ENCODE results near the gene NLRC5.

The NLRC5 gene

DNA sequence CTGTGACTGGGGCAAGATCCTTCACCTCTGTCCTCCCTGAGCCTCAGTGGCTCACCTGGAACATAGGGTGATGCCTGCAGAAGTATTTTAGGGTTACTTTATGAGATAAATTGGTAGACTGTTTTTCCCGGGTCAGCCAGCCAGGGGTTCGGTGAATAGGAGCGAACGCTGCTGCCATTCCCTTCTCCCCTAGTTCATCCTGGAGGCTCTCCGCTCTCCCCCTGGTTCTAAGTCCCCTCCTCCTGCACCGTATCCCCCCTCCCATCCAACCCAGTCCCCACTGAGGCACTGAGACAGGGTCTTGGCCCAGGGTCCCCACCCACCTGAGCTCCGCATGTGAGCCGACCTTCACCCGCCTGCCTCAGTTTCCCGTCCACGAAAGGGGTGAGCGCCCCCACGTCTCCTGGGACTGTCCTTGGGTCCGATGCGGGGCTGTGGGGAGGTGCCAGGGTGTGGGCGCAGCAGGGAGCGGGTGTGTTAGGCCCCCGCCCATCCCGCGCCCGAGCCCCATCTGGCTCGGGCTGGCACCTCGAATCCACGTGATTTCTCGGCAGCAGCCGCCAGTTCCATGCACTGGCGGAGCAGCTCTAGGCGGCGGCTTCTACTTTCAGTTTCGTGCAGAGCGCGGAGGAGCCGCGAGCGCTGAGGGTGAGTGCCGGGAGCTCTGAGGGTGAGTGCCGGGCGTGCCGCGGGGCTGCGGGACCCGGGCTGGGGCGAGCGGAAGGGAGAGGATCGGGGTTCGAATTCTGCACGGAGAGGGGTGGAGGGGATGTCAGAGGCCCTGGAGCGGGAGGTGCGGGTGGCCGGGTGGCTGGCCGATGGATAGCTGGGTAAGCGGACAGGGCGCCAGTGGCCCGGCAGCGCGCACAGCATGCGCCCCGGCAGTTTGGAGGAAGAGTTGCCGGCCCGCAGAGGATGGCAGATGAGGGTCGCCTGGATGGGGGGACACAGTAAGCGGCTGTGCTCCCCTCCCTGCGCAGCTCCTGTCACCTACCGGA is at the start of gene NLRC5:
Gene NLRC5 (plus strand): TSS at position 610 of the 998 bp plus-strand sequence. CDS start 31,156 bp downstream, outside the sequence.
- peak; percentile 34 for DNase-seq

DNA sequence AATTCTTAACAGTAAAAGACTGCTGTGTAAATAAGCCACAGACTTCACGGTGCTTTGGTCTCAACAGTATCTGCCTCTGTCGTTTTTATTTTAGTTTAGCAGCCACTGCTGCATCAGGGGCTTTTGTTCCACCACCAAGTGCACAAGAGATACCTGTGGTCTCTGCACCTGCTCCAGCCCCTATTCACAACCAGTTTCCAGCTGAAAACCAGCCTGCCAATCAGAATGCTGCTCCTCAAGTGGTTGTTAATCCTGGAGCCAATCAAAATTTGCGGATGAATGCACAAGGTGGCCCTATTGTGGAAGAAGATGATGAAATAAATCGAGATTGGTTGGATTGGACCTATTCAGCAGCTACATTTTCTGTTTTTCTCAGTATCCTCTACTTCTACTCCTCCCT is 49.6 kb upstream of the NLRC5 start:
- peak; percentile 87 for DNase-seq

DNA sequence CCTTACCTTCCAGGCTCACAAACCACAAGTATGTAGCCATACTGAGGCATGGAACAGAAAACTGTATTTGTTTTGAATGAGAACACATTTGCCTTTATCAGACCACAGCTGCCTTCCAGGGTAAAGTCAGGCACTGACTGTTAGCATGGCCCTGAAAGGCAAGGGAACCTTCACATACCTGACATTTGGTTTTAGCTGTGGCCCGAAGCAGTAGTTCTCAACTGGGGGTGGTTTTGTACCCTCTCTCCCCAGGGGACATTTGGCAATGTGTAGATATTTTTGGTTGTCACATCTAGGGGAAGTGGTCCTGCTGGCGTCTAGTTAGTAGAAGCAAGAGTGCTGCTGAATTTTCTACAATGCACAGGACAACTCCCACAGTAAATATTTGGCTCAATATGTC is 48.3 kb upstream of the NLRC5 start:
- no peak for DNase-seq

DNA sequence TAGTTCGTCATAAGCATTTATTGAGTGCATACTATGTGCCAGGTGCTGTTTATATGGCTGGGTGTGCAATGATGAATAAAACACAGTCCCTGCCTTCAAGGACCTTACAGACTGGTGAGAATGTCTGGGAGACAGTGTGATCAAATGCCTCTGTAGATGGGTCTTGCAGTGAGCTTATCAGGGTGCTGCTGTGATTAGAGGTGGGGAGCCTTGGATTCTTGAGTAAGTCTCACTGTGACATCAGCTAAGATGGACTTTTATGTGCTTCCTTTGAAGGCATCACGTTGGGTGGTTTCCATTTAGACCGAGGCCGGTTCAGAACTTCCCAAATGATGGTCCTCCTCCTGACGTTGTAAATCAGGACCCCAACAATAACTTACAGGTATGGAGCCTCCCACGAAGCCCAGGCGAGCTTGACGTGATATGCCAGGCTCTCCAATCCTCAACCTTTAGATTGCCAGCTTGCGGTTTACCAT is 47.5 kb upstream of the NLRC5 start:
- no peak for DNase-seq

- no peak for DNase-seq
These were observed 45.5 kb upstream of the NLRC5 start for GRCh38 chr16:56943761-56944375.

DNA sequence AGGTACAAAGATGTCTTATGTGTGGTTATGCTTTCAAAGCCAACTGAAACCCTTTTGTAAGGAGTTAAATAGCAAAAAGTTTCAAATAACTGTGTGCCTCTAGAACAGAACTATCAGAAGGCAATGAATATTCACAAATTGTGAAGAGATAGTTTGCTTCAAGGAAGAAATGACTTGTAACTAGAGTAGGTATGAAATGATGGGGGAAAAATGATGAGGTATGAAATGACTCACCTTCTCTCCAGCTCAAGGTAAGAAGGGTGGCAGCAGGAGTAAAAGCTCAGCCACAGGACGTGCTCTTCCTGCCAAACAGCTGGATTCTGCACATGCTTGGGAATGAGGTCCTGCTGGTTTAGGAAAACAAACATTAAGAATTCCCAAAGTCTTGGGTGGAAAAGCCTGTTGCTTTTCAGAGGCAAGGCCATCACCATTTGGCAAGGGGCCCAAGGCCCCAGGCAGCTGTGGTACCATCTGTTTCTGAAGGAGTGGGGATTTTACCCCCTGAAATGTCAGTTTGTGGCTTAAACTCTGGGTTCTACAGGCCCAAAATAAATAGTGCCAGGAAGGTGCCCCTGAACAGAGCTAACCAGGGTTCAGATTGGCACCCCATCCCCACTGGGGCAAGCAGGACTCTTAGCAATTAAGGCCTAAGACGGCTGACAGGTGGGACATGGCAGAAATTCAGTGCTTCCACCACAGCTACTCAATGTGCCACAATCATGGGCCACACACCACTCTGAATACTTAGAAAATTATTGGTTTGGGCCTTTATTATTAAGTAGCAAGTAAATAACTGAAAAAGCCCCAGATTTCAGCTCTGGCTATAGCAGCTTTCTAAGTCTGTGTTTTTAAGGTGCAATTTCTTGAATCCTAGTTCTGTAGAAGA is 44.2 kb upstream of the NLRC5 start:
- no peak for DNase-seq

DNA sequence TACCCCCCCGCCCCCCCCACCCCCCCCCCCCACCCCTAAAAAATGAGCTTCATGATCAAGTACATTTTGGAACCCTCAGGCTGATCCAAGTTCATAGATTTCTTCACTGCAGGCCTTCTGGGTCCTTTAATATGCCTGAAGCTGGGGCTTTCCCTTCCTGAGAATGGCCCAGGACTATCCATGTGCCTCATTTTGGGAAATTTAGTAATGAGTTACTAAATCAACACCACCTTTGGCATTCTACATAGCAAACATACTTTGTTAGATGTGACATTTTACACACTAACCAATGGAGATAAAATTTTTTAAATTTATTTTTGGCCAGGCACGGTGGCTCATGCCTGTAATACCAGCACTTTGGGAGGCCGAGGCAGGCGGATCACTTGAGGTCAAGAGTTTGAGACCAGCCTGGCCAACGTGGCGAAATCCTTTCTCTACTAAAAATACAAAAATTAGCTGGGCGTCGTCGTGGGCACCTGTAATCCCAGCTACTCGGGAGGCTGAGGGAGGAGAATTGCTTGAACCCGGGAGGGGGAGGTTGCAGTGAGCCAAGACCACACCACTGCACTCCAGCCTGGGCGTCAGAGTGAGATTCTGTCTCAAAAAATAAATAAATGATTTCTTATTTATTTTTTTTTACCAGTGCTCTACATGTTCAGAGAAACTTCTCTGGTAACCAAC is 43.4 kb upstream of the NLRC5 start:
- DNase-seq, result no peak

DNA sequence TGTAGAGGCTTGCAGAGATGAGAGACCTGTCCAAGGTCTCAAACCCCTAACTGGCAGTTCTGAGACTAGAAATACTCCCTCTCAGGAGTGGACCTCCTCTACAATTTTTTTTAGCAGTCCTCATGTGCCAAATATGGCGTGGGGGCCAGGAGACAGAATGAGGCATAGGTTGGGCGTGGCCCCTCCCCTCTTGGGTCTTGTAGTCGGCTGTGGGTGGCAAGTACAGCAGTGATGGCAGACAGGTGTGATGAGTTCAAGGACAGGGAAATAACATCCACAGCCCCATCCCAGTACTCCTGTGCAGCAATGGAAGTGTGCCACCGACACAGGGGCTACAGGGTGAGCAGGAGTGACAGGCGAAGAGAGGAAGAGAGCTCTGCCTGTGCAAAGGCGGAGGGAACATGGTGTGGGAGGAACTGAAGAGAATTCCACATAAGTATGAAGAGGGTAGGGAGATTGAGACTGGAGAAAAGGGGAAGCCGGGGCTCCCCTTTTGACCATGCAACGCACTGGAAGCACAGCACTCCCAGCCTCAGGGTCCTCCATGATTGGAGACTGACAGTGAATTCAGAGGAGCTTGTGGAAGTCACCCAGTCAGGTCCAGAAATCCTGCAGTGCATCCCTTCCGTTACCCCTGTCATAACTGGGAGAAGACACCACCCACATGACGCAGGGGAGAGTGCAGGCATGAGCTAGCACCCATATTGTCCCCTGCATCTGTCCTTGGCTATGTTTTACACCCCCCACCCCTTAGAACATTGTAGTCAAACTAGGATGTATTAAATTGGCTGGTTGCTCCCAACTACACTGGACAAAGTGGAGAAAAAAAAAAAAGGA is 42.4 kb upstream of the NLRC5 start:
- DNase-seq, result no peak

DNA sequence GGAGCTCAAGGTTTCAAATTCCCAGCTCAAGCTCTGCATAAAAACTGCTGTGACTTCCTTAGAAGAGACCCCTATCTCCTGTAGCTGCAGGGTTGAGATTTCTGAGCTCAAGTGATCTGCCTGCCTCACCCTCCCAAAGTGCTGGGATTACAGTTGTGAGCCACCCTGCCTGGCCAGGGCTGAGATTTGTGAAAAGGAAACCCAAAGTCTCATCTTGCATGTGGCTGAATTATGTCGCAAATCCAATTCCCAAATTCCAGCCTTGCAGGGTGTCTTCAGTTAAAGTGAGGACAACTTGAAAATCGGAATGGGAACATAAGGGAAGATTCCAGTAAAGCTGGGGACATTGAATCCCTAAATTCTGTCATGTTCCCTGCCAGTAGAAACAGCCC is 41.8 kb upstream of the NLRC5 start:
- DNase-seq, result no peak

- DNase-seq, result no peak
These were observed 41.1 kb upstream of the NLRC5 start for GRCh38 chr16:56948234-56948633.

DNA sequence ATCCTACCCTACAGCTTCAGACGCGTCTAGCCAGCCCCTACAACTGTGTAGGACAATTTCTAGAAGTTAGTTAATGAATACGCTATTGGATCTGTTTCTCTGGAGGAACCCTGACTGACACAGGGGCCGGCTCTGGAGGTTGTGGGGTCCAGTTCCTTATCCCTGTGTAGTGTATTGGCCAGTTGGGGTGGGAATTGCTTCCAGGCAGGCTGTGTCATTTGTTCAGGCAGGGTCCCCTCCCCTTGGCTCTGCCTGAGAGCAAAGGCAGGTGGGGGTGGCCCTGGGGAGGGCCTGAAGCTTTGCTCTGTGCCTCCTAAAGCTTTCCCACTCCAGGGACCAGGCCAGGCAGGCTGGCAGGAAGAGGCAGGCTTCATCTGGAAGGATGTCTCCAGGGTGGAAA is 39.3 kb upstream of the NLRC5 start:
- DNase-seq, result no peak

- no peak for DNase-seq
These were observed 38.9 kb upstream of the NLRC5 start for GRCh38 chr16:56950455-56950854.

GRCh38 chr16:56950881-56951771 is 38.2 kb upstream of the NLRC5 start:
- no peak for DNase-seq

GRCh38 chr16:56953006-56953405 is 36.4 kb upstream of the NLRC5 start:
- no peak for DNase-seq

GRCh38 chr16:56956076-56956475 is 33.3 kb upstream of the NLRC5 start:
- DNase-seq, result no peak

DNA sequence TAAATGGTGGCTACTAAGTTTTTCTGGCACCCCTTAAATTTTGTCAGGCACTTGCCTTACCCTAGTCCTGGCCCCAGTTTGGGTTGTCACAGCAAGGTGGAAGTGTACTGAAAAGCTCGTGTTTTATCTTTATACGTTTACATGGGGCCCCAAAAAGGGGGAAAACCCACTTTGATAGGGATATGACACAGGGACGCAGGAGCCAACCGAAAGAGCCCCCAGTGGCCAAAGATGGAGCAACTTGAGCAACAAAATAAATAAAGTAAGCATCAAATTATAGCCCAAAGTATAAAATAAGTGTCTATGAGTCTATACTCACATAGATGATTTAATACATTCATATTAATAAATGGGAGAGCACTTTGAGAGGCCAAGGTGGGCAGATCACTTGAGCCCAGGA is 32.6 kb upstream of the NLRC5 start:
- DNase-seq, result no peak

DNA sequence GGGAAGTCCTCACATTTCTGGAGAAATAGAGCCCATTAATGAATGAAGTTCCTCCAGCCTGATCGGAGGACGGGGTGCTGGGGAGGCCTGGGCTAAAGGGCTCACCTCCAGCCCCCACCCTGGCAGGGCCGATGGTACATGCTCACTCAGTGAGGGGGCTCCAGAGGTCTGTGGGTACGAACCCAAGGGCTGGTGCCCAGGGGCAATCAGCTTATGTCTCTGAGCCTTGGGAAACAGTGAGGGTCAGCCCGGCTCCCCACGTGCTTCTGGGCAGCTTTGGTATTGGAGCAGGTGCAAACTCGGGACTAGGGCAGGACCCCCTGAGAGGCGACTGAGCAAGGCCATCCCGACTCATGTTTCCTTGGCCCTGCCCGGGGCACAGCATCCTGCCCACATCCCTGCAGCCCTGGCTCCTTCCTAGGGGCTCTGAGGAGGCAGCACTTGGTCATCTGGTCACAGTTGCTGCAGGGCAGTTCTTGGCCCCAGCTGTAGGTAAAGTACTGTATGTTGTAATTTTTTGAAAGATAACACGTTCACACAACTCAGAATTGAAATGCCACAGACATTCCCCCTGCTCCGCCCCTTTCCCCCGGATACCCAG is 28.6 kb upstream of the NLRC5 start:
- DNase-seq, result no peak

GRCh38 chr16:56961386-56961785 is 28.0 kb upstream of the NLRC5 start:
- DNase-seq, result no peak

DNA sequence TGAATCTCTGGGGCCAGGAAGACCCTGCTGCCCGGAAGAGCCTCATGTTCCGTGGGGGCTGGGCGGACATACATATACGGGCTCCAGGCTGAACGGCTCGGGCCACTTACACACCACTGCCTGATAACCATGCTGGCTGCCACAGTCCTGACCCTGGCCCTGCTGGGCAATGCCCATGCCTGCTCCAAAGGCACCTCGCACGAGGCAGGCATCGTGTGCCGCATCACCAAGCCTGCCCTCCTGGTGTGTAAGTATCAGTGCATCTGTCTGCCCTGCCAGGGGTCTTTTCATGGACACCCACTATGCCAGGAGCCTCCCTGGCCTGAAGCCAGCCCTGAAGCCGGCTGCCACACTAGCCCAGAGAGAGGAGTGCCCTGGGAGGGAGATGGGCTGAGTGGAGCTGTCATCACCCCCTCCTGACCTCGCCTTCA is 27.5 kb upstream of the NLRC5 start, which contains the start of gene CETP:
Gene CETP (plus strand): TSS at position 100 of the 431 bp plus-strand sequence. CDS start 30 bp downstream, at position 130.
- DNase-seq, result no peak
